GM19467 (cell line): ENCODE data around the gene GSTA5.
A peak's percentile ranks its signal among the peaks of the same experiment; 100 is the strongest.
"Not testable (repeated sequence)": the region's sequence is repeated elsewhere in the genome, so short reads cannot be mapped to it uniquely, and the experiment has no call there.

ENCODE experiments used
- ATAC-seq: cut with Tn5 transposase; IDR thresholded peaks from one replicate; pipeline ENCODE4 v1.9.1; 2021; ENCODE audit warnings: mild to moderate bottlenecking, moderate library complexity; ENCODE audit not compliant: unreplicated experiment

The GSTA5 gene

DNA sequence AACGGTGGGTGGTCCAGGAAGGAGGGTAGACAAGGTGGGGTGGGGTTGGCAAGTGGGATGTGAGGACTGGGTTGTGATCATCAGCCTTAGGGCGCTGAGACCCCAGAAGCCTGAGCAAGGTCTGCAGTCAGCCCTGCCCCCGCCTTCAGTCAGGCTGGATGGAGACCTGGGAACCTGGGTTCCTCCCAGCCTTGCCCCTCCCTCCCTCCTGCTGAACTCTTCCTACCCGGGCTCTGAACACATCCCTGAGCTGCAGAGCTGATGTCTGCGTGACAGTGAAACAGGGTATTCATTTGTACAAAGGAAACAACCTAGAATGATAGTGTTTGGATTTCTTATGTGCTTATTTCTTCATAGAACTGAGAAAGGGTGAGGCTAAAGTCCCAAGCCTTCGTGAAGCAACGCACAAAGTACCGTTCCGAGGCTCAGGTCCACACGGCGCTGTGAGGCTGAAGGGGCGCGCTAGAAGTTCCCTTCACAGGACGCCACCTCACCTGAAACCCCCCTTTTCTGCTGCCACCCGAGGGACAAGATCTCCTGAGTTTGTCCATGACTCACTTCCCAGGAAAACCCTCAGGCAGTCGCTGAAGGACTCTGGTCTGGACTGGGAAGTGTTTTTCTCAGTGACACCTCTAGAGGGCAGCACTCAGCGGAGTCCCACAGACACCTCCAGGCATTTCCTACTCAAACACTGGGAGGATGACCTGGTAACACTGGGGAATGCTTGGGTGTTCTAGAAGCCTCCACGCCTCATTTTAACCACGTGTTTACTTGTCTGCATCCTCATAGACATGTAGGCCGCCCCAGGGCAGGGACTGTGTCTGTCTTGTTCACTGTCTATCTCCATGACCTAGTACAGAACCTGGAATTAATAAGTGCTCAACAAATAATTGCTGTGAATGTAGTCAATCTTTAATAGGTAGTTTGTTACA lies 1.2 kb downstream of the GSTA5 start:
- no peak for ATAC-seq

DNA sequence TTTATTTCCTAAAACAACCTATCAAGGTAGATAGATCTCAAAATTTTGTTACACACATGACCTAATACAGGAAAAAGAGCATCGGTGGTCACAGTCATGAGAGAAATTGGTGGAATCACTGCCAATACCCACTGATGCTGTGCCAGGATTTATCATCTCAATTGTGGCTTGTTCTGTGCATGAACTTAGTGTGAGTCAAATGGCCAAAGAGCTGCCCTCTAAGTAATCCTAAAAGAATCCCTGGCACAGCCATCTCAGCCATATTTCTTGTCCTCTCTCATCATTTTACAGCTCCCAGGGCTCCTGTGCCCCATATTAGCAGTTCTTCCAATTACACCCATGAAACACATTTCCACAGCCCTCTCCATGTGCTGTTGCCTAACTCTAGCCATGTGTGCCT lies 6.1 kb downstream of the GSTA5 start:
- ATAC-seq, result no peak

DNA sequence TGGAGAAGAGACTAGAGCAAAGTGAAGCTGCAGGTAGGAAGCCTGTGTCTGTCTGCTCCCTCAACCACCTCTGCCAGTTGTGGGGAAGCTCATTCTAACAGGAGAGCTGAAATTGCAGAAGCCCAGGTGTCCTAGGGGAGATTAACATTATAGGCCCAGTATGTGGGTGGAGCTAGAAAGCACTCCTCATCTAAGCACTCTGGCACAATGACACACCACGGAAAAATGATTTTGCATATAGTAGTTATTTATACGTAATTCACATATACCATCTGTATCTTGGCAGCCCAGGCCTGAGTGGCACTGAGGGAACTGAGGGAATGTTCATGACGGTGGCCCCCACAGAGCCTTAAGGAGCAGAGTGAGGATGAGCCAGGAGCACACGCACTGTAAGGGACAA lies 9.7 kb downstream of the GSTA5 start:
- not testable (repeated sequence) for ATAC-seq

DNA sequence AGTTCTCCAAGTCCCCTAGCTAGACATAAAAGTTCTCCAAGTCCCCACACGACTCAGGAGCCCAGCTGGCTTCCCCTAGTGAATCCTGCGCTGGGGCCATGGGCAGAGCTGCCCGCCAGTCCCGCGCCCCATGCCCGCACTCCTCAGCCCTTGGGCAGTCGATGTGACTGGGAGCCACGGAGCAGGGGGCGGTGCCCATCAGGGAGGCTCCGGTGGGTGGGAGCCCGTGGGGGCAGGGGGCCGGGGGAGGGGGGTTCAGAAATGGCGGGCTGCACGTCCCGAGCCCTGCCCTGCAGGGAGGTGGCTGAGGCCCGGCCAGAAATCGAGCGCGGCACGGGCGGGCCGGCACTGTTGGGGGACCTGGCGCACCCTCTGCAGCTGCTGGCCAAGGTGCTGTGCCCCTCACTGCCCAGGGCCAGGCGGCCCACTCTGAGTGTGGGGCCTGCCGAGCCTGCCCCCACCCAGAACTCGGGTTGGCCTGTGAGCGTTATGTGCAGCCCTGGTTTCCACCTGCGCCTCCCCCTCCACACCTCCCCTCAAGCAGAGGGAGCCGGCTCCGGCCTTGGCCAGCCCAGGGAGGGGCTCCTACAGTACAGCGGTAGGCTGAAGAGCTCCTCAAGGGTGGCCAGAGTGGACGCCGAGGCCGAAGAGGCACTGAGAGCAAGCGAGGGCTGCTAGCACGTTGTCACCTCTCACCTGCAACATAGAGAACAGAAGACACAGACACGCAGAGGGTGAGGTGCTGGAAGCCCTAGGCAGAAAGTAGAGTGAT lies 11.4 kb downstream of the GSTA5 start:
- ATAC-seq, result no peak

DNA sequence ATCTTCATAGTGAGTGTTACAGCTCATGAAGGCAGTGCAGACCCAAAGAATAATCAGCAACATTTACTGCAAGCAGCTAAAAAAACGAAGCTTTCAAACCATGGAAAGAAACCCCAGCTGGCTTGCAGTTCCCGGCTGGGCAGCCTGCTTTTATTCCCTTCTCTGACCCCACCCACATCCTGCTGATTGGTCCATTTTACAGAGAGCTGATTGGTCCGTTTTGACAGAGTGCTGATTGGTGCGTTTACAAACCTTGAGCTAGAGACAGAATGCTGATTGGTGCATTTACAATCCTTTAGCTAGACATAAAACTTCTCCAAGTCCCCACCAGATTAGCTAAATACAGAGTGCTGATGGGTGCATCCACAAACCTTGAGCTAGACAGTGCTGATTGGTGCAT lies 12.0 kb downstream of the GSTA5 start:
- ATAC-seq, result not testable (repeated sequence)

DNA sequence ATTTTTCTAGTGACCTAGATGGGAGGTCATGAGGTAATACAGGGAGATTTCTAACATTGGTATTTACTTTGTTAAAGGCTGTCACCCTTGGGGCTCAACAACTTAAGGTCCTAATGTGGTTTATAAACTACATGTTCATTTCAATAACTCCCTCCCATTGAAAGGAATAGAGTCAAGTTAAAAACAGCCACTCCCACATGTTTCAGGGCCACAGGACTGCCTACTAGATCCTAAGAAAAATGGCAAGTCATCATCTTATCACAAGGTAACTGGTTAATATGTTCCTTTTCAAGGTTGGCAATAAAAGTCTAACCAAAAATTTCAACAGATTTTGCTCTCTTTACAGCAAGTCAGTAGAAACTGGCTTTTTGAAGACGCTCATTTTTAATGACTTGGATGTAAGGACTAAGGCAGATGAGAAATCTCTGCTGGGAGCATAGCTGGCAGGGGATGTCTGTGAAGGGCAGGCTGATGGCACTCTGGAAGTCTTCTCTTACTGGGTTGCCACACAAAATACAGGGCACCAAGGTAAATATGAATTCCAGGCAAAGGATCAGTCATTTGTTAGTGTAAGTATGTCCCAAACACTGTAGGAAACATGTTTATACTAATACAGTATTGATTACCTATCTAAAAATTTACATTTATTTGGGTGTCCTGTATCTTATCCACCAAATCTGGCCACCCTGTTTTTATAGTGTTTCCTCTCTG lies 13.4 kb downstream of the GSTA5 start:
- not testable (repeated sequence) for ATAC-seq

DNA sequence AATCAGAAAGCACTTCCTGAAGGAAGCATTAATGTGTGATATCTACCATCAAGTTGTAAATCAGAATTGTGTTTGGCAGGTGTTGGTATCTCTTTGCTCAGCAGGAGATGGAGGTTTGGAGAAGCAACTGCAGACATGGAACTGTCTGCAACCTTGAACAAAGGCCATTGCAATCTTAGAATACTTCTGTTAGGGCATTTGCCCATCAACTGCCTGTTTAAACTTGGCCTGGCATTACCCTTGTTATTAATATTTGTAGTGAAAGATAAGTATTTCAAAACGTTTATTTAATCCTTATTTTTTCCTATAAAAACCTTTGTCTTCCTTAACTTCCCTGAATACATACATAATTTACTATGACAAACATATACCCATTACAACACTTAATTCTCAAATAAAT lies 14.1 kb downstream of the GSTA5 start:
- no peak for ATAC-seq

DNA sequence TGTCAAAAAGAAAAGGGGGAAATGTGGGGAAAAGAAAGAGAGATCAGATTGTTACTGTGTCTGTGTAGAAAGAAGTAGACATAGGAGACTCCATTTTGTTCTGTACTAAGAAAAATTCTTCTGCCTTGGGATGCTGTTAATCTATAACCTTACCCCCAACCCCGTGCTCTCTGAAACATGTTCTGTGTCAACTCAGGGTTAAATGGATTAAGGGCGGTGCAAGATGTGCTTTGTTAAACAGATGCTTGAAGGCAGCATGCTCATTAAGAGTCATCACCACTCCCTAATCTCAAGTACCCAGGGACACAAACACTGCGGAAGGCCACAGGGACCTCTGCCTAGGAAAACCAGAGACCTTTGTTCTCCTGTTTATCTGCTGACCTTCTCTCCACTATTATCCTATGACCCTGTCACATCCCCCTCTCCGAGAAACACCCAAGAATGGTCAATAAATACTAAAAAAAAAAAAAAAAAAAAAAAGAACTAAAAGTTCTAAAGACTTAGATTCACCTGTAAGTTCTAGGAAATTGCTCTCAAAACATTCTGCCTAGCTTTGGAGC lies 14.6 kb downstream of the GSTA5 start:
- not testable (repeated sequence) for ATAC-seq

DNA sequence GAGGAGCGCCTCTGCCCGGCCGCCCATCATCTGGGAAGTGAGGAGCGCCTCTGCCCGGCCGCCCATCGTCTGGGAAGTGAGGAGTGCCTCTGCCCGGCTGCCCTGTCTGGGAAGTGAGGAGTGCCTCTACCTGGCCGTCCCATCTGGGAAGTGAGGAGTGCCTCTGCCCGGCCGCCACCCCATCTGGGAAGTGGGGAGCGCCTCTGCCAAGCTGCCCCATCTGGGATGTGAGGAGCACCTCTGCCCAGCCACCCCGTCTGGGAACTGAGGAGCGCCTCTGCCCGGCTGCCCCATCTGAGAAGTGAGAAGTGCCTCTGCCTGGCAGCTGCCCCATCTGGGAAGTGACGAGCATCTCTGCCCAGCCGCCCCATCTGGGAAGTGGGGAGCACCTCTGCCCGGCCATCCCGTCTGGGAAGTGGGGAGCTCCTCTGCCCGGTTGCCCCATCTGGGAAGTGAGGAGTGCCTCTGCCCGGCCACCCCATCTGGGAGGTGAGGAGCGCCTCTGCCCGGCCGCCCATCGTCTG lies 15.3 kb downstream of the GSTA5 start:
- not testable (repeated sequence) for ATAC-seq

DNA sequence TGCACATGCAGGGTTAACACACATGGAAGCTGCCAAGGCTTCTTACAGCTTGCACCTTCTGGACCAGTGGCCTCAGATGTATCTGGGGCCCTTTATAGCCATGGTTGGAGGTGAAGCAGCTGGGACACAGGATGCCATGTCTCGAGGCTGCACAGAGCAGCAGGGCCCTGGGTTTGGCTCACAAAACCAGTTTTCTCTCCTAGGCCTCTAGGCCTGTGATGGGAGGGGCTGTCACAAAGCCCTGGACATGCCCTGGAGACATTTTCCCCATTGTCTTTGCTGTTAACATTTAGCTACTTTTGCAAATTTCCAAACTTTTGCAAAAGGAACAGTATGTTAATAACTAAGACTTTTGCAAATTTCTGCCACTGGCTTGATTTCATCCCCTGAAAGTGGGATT lies 18.8 kb downstream of the GSTA5 start:
- no peak for ATAC-seq

DNA sequence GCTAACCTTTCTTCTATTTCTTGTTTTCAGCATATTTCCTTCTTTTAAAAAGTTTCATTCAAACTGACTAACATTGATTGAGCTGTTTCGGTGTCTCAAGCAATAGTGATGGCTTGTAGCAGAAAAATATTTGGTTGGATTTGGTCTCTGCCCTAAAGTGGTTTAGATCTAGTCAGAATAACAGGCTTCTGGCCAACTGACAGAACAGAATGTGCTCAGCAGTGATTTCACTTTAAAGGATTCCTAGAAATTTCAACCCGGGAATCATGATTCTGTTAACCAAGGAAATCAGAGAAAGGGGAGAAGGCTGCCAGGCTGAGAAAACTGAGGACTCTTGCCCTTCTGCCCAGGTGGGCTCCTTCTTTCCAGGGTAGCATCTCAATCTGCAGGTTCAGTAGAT lies 20.4 kb downstream of the GSTA5 start:
- no peak for ATAC-seq

DNA sequence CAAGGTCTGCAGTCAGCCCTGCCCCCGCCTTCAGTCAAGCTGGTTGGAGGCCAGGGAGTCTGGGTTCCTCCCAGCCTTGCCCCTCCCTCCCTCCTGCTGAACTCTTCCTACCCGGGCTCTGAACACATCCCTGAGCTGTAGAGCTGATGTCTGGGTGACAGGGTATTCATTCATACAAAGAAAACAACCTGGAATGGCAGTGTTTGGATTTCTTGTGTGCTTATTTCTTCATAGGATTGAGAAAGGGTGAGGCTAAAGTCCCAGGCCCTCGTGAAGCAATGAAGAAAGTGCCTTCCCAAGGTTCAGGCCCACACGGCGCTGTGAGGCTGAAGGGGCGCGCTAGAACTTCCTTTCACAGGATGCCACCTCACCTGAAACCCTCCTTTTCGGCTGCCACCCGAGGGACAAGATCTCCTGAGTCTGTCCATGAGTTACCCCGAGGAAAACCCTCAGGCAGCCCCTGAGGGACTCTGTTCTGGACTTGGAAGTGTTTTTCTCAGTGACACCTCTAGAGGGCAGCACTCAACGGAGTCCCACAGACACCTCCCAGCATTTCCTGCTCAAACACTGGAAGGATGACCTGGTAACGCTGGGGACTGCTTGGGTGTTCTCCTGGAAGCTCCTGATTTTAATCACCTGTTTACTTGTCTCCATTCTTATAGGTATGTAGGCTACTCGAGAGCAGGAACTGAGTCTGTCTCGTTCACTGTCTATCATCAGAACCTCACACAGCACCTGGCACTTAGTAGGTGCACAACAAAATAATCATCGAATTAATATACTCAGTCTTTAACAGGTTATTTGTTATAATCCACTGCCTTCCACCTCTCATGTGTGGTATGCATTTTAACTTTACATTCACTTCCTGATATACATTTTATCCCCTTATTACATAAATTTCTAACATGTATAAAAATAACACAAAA lies 25.2 kb downstream of the GSTA5 start:
- ATAC-seq, result peak; percentile 86

DNA sequence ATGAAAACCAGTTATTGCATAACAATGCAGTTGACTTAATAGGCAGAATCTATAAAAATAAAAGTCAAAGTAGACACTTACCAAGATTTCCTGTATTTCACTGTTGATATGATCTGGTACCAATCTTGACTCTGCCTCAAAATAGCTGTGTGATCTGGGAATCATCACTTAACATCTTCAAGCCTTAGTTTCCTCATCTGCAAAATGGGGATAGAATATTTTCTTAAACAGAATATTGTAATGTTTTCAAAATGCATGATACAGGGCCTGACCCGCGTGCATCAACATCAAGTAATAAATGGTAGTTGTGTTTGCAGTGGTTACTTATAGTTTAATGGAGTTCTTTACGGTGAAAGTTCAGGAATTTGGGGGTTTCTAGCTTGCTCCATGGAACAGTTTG lies 26.1 kb downstream of the GSTA5 start:
- not testable (repeated sequence) for ATAC-seq

DNA sequence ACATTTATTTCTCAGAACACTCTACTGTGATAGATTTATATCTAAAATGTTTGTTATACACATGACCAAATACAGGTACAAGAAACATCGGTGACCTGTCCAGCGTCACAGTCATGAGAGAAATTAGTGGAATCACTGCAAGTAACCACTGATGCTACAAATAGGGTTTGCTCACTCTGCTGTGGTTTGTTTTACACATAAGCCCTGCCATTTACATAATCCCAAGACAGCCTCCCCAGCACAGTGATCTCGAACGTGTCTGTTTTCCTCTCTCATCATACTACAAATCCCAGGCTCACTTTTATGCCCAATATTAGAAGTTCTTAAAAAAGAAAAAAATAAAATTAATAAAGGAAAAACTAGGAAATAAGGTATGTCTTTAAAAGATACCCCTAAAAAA lies 30.8 kb downstream of the GSTA5 start:
- ATAC-seq, result not testable (repeated sequence)

DNA sequence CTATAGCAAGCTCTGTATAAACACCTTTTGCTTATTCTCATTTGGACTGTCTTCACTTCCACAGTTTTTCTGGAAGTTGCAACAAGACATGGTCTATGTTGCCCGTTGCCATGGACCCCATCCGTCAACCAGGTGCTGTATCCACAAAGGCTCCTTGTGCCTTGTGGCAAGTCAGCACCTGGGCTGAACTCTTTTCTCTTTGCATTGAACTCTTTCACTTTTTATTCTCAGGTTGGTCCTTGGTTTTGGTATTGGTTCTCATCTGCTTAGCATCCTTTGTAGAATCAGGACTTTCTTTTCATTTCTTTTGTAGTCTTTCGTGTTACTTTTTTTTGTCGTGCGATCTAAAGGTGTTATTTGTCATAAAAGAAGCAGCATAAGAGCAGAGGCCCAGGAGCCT lies 32.0 kb downstream of the GSTA5 start:
- ATAC-seq, result no peak

DNA sequence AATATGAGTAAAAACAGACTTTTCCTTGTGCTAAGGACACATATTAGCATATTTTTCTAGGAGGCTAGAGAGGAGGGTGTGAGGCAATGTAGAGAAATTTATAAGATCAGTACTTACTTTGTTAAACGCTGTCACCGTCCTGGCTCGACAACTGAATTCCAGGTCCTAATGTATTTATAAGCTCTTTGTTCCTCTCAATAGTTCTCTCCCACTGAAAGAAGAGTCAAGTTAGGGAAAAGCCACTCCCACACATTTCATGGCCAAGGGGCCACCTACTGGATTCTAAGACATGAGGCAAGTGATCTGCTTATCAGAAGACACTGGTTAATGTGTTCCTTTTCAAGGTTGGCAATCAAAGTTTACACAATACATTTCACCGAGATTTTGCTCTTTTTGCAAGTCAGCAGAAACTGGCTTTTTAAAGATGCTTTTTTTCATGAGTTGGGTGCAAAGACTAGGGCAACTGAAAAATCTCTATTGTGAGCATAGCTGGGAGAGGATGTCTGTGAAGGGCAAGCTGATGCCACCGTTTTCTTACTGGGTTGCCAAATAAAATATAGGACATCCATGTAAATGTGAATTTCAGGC lies 36.9 kb downstream of the GSTA5 start, which contains the start of gene GSTA1:
Gene GSTA1, minus strand, starts transcription at position 149 of the 588 bp plus-strand sequence. CDS start 4,549 bp downstream, outside the sequence.
- ATAC-seq, result not testable (repeated sequence)

DNA sequence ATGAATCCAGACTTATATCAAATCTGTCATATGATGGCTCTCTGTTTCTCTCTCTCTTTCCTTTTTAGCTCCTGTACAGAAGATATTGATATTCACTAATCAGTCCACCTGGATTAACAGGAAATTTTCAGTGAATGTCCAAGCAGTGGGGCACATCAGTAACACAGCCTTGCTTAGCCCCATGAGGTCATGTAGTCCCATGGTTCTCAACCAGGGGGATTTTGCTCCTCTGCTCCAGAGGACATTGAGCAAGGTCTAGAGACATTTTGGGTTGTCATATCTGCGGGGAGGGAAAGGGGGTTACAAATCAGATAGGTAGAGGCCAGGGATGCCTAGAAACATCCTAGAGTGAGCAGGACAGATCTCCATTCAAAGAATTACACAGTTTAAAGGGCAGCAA lies 37.8 kb downstream of the GSTA5 start:
- ATAC-seq, result no peak

DNA sequence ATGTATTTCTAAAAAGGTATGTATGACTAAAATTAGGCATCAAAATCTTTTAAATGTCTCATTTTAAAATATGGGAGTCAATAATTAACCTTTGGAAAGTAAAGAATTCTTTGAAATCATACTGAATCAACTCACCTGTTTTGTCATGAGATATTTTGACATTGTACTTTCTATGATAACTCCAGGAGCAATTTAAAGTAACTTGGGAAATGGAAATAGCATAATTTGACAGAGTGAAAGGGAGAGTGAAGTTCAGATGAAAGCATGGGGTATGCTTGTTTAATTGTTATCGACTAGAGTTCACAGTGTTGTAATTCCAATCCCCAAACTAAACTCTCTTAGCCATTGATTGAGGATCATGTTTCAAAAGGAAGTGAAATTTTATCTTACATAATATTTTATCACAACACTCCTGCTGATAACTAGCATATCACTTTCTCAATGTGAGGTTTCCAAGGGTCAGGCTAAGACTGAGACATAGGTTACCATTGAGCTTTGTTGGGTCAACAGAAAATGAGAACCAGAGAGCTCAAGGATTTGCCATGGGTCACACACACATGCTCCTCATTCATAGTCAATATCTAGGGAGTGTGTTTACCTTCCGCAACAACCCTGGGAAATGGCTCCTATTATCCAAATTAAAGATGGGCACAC lies 39.3 kb downstream of the GSTA5 start:
- no peak for ATAC-seq

DNA sequence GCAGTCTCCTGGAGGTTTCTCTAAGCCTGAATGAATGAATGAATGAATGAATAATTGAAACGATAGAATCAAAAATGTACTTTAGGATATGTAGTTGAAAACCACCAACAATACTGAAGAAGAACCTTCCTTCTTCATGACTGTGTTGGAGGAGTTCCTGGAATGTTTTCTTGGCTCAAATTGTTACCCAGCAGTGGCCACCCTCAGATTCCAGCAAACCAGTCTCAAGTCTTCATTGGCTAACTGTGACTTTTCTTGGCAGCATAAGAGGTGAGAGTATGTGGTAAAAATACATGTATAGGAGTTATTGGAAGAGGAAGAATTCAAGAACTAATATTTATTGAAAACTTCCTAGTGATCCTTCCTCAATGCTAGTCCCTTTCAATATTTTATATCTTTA lies 41.3 kb downstream of the GSTA5 start:
- not testable (repeated sequence) for ATAC-seq
